GM23338 (cell line): ENCODE results near the gene ANKRD23. TPM values are rescaled to one million over a fixed set of nuclear protein-coding genes. Genes with fewer than 3 reads are reported as not detected.
A peak's percentile ranks its signal among the peaks of the same experiment; 100 is the strongest.

Experiments used
- ATAC-seq: fragments of 200-7000 bp; cut with Tn5 transposase; 3 replicates; pipeline ENCODE4 v1.9.1; 2020
- DNase-seq: peaks from one replicate; pipeline ENCODE4 v3.0.0-alpha.2; 2015; ENCODE audit warnings: low spot score
- H2AFZ ChIP-seq: fragments of 200-600 bp; sonication (generic); 2 replicates; pipeline ENCODE4 v1.8.0; 2016; ENCODE audit warnings: antibody characterized with exemption, mild to moderate bottlenecking, moderate library complexity
- H3F3A ChIP-seq: fragments of 200-600 bp; sonication (generic); replicated peaks from 2 replicates; pipeline ENCODE4 v1.8.0; 2017; ENCODE audit warnings: antibody characterized with exemption, mixed run types, low read depth
- H3K27ac ChIP-seq: fragments of 200-600 bp; sonication (generic); 2 replicates; pipeline ENCODE4 v1.6.1; 2016; ENCODE audit warnings: low read depth
- H3K27me3 ChIP-seq: fragments of 200-600 bp; sonication (generic); 2 replicates; pipeline ENCODE4 v1.8.0; 2016; ENCODE audit warnings: mild to moderate bottlenecking, mixed run types, moderate library complexity; ENCODE audit not compliant: insufficient read depth
- H3K36me3 ChIP-seq: fragments of 200-600 bp; sonication (generic); 2 replicates; pipeline ENCODE4 v1.8.0; 2016; ENCODE audit warnings: mild to moderate bottlenecking; ENCODE audit not compliant: insufficient read depth
- H3K4me1 ChIP-seq: fragments of 200-600 bp; sonication (generic); 2 replicates; pipeline ENCODE4 v1.8.0; 2016; ENCODE audit warnings: mild to moderate bottlenecking, moderate library complexity; ENCODE audit not compliant: insufficient read depth
- H3K4me2 ChIP-seq: fragments of 200-600 bp; sonication (generic); 2 replicates; pipeline ENCODE4 v1.7.1; 2017; ENCODE audit warnings: mixed run types
- H3K4me3 ChIP-seq: fragments of 200-600 bp; sonication (generic); 2 replicates; pipeline ENCODE4 v1.6.1; 2016; ENCODE audit warnings: mixed run types
- H3K79me2 ChIP-seq: fragments of 200-600 bp; sonication (generic); replicated peaks from 2 replicates; pipeline ENCODE4 v1.8.0; 2017; ENCODE audit warnings: mild to moderate bottlenecking; ENCODE audit not compliant: insufficient read depth
- H3K9me2 ChIP-seq: fragments of 200-600 bp; sonication (generic); 2 replicates; pipeline ENCODE4 v1.8.0; 2017; ENCODE audit not compliant: insufficient read depth
- H4K20me1 ChIP-seq: fragments of 200-600 bp; sonication (generic); replicated peaks from 2 replicates; pipeline ENCODE4 v1.8.0; 2017; ENCODE audit warnings: mild to moderate bottlenecking; ENCODE audit not compliant: insufficient read depth
- H3K27ac Mint-ChIP-seq: 2 replicates; pipeline ENCODE4 v1.8.0; 2020; ENCODE audit warnings: inconsistent platforms, mild to moderate bottlenecking, moderate library complexity, mixed read lengths
- H3K27me3 Mint-ChIP-seq: 3 replicates; pipeline ENCODE4 v1.8.0; 2022; ENCODE audit warnings: low read depth, mild to moderate bottlenecking, moderate library complexity, mixed read lengths, inconsistent platforms; ENCODE audit not compliant: insufficient read depth, poor library complexity
- H3K36me3 Mint-ChIP-seq: 3 replicates; pipeline ENCODE4 v1.8.0; 2021; ENCODE audit warnings: low read depth, mild to moderate bottlenecking, inconsistent platforms, moderate library complexity, mixed read lengths
- H3K4me1 Mint-ChIP-seq: 3 replicates; pipeline ENCODE4 v1.8.0; 2020; ENCODE audit warnings: mild to moderate bottlenecking, inconsistent platforms, mixed read lengths
- H3K4me3 Mint-ChIP-seq: 3 replicates; pipeline ENCODE4 v1.8.0; 2021; ENCODE audit warnings: moderate library complexity, mild to moderate bottlenecking, inconsistent platforms, mixed read lengths
- H3K9me3 Mint-ChIP-seq: 3 replicates; pipeline ENCODE4 v1.8.0; 2020; ENCODE audit warnings: moderate library complexity, mild to moderate bottlenecking, inconsistent platforms, mixed read lengths
- CREB1 ChIP-seq: fragments of 250-450 bp; sonication (Bioruptor Pico); IDR thresholded peaks from 2 replicates; pipeline ENCODE4 v1.5.0; 2020; ENCODE audit warnings: low read depth, mild to moderate bottlenecking, moderate library complexity
- CTCF ChIP-seq, 2 experiments: fragments of 200-600 bp in 1 of 2; sonication (generic) in 1 of 2; conservative IDR thresholded peaks; 2 replicates each; pipeline versions ENCODE4 v1.5.1 to v1.6.1; 2016 to 2017; ENCODE audit warnings: antibody characterized with exemption in 2 of 2, low read depth in 2 of 2, mild to moderate bottlenecking in 2 of 2, moderate library complexity in 1 of 2
- ETS1 ChIP-seq: IDR thresholded peaks from 2 replicates; pipeline ENCODE4 v1.6.1; 2016; ENCODE audit warnings: antibody characterized with exemption
- EZH2phosphoT487 ChIP-seq: fragments of 200-600 bp; sonication (generic); IDR thresholded peaks from one replicate; pipeline ENCODE4 v1.8.1; 2018; ENCODE audit warnings: antibody characterized with exemption; ENCODE audit not compliant: unreplicated experiment
- JUNB ChIP-seq: IDR thresholded peaks from one replicate; pipeline ENCODE4 v1.6.1; 2016; ENCODE audit warnings: antibody characterized with exemption; ENCODE audit not compliant: unreplicated experiment
- NANOG ChIP-seq: IDR thresholded peaks from 2 replicates; pipeline ENCODE4 v1.6.1; 2016; ENCODE audit warnings: antibody characterized with exemption, borderline replicate concordance
- POLR2AphosphoS5 ChIP-seq: IDR thresholded peaks from 2 replicates; pipeline ENCODE4 v1.6.1; 2016; ENCODE audit warnings: antibody characterized with exemption, low read depth
- REST ChIP-seq: IDR thresholded peaks from one replicate; pipeline ENCODE4 v1.6.1; 2018; ENCODE audit warnings: antibody characterized with exemption; ENCODE audit not compliant: unreplicated experiment
- STAT1 ChIP-seq: IDR thresholded peaks from one replicate; pipeline ENCODE4 v1.6.1; 2016; ENCODE audit warnings: antibody characterized with exemption; ENCODE audit not compliant: unreplicated experiment
- polyA plus RNA-seq: library from polyadenylated mRNA; unstranded; fragments of >200 nt; fragmentation: Nextera tagmentation; extraction: Ambion mirVana; gene quantifications from 2 replicates; pipeline ENCODE4 v1.2.1, GENCODE V29; 2016
- total RNA-seq: library from RNA; depleted of rRNA; stranded (reverse); fragments of >200 nt; shearing (Covaris generic); gene quantifications from 2 replicates; pipeline ENCODE4 v1.2.3, GENCODE V29; 2014

ANKRD23 gene
- total and polyA plus RNA-seq, 2 experiments from 2014 or later = 4.0 to 5.0 TPM

GRCh38 chr2:96877042-96877451, 33.2 kb upstream of the ANKRD23 start:
- Histone ChIP-seq H2AFZ (no peak overlapping the region), H3K36me3 (no peaks in the 10 kb centered on the region), H3F3A (peaks cover 21% of the 10 kb centered on the region; the same call in 1 of the 2 replicates), H3K27ac (no peak overlapping the region), H3K79me2 (no peaks in the 10 kb centered on the region), H3K9me2 (no peaks in the 10 kb centered on the region), H3K4me2 (no peak overlapping the region; the same call in 1 of the 2 replicates), H3K4me3 (no peak overlapping the region), H3K27me3 (no peaks in the 10 kb centered on the region), H3K4me1 (peaks cover 53% of the 10 kb centered on the region), H4K20me1 (no peaks in the 10 kb centered on the region)
- Mint-ChIP-seq H3K4me1 (peaks cover 75% of the 10 kb centered on the region), H3K4me3 (no peak overlapping the region), H3K9me3 (no peaks in the 10 kb centered on the region; the same call in 2 of the 3 replicates), H3K27ac (no peak overlapping the region), H3K36me3 (peaks cover 2% of the 10 kb centered on the region; the same call in 1 of the 3 replicates), H3K27me3 (peaks cover 39% of the 10 kb centered on the region)
- no peak for TF ChIP-seq STAT1
- TF ChIP-seq POLR2AphosphoS5 = no peak
- TF ChIP-seq CTCF (conservative IDR thresholded peaks at IDR 0.05; ENCODE audit: low read depth in 2 of 2) = no peak
- TF ChIP-seq REST = no peak
- no peak for TF ChIP-seq CREB1
- TF ChIP-seq NANOG = no peak
- no peak for TF ChIP-seq EZH2phosphoT487
- ATAC-seq = no peak
- no peak for DNase-seq

- Histone ChIP-seq H3K9me2 (no peaks in the 10 kb centered on the region), H3K79me2 (no peaks in the 10 kb centered on the region), H3K27me3 (no peaks in the 10 kb centered on the region), H3K36me3 (no peaks in the 10 kb centered on the region), H3K4me2 (peak overlapping the region; percentile 43; the same call in 1 of the 2 replicates), H3K4me1 (peaks cover 49% of the 10 kb centered on the region), H3F3A (peaks cover 21% of the 10 kb centered on the region; the same call in 1 of the 2 replicates), H3K4me3 (no peak overlapping the region), H4K20me1 (no peaks in the 10 kb centered on the region), H2AFZ (no peak overlapping the region), H3K27ac (no peak overlapping the region)
- ATAC-seq (no peak; the same call in 2 of the 3 replicates), DNase-seq (no peak)
- H3K36me3 Mint-ChIP-seq = peaks cover 3% of the 10 kb centered on the region; the same call in 1 of the 3 replicates
- no peak overlapping the region for H3K4me3 Mint-ChIP-seq
- H3K4me1 Mint-ChIP-seq = peaks cover 69% of the 10 kb centered on the region
- peak overlapping the region; percentile 53; the same call in 1 of the 2 replicates for H3K27ac Mint-ChIP-seq
- no peaks in the 10 kb centered on the region; the same call in 2 of the 3 replicates for H3K9me3 Mint-ChIP-seq
- H3K27me3 Mint-ChIP-seq = peaks cover 35% of the 10 kb centered on the region
- no peak for TF ChIP-seq ETS1
- no peak for TF ChIP-seq REST
- TF ChIP-seq EZH2phosphoT487 = no peak
- no peak for TF ChIP-seq CTCF (conservative IDR thresholded peaks at IDR 0.05; ENCODE audit: low read depth in 2 of 2)
- no peak for TF ChIP-seq POLR2AphosphoS5
- TF ChIP-seq STAT1 = no peak
- TF ChIP-seq JUNB = no peak
Measured at GRCh38 chr2:96876269-96877041, 32.6 kb upstream of the ANKRD23 start.
